ENCODE data around the gene HDAC11. TPM values are rescaled to one million over a fixed set of nuclear protein-coding genes. Genes with fewer than 3 reads are reported as not detected.
A peak's percentile ranks its signal among the peaks of the same experiment; 100 is the strongest.

Gene HDAC11
- total and polyA plus RNA-seq, 2 of the 13 experiments (the other 11 are each of a cell fraction or from before 2014, with no cell fraction given), result 13.7 to 33.1 TPM

- TF ChIP-seq, protein P1, sequence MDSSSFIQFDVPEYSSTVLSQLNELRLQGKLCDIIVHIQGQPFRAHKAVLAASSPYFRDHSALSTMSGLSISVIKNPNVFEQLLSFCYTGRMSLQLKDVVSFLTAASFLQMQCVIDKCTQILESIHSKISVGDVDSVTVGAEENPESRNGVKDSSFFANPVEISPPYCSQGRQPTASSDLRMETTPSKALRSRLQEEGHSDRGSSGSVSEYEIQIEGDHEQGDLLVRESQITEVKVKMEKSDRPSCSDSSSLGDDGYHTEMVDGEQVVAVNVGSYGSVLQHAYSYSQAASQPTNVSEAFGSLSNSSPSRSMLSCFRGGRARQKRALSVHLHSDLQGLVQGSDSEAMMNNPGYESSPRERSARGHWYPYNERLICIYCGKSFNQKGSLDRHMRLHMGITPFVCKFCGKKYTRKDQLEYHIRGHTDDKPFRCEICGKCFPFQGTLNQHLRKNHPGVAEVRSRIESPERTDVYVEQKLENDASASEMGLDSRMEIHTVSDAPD (CRISPR knock-in tag; IDR thresholded peaks at IDR 0.05), result peak; percentile 87
- TF ChIP-seq ZNF605 (CRISPR knock-in tag; IDR thresholded peaks at IDR 0.05) (peak; percentile 62), LCORL (IDR thresholded peaks at IDR 0.05) (peak; percentile 86), LCORL (CRISPR knock-in tag; IDR thresholded peaks at IDR 0.05) (peak; percentile 99), UBTF (CRISPR knock-in tag; IDR thresholded peaks at IDR 0.05) (peak; percentile 68; the same call in 1 of the 2 replicates), NR2F1 (CRISPR knock-in tag; IDR thresholded peaks at IDR 0.05) (peak; percentile 96 to 97), ZNF350 (CRISPR knock-in tag; IDR thresholded peaks at IDR 0.05; ENCODE audit: borderline replicate concordance, low read depth) (peak; percentile 94; the same call in 1 of the 2 replicates), ZIK1 (CRISPR knock-in tag; IDR thresholded peaks at IDR 0.05; ENCODE audit: borderline replicate concordance, low read depth) (peak; percentile 54; the same call in 1 of the 2 replicates), ZNF24 (IDR thresholded peaks at IDR 0.05) (no peak), ZNF142 (CRISPR knock-in tag; IDR thresholded peaks at IDR 0.05) (peak; percentile 29; the same call in 1 of the 2 replicates), SMARCE1 (IDR thresholded peaks at IDR 0.05; ENCODE audit: borderline replicate concordance) (no peak), ZNF781 (CRISPR knock-in tag; IDR thresholded peaks at IDR 0.05; ENCODE audit: borderline replicate concordance, not compliant biosample characterization) (no peak), ZNF124 (CRISPR knock-in tag; IDR thresholded peaks at IDR 0.05) (peak; percentile 78)
Measured at GRCh38 chr3:13470894-13471574, 9.1 kb upstream of the HDAC11 start (continued).

Measured in HepG2 (cell line).